Measurements from ENCODE around the gene PKP1. TPM values are rescaled to one million over a fixed set of nuclear protein-coding genes. Genes with fewer than 3 reads are reported as not detected.

Gene PKP1
- polyA plus RNA-seq, 1 donor (not counting 4 experiments of a cell fraction or from before 2014, with no cell fraction given): 169 TPM

GRCh38 chr1:201250326-201251011 lies 32.8 kb upstream of the PKP1 start:
- no peaks in the 10 kb centered on the region for H3K27me3 ChIP-seq (ENCODE audit: control insufficient read depth, extremely low read depth, insufficient read depth, low read length)
- no peaks in the 10 kb centered on the region for H3K4me1 ChIP-seq (ENCODE audit: control insufficient read depth, extremely low read depth, insufficient read depth, low read length)
- no peaks in the 10 kb centered on the region for H3K9me1 ChIP-seq (ENCODE audit: control insufficient read depth, extremely low read depth, insufficient read depth, low read length)
- H3K79me2 ChIP-seq (ENCODE audit: control insufficient read depth, insufficient read depth, low read length): no peaks in the 10 kb centered on the region
- H3K9me3 ChIP-seq (ENCODE audit: control insufficient read depth, low read depth, low read length): no peaks in the 10 kb centered on the region
- H2AFZ ChIP-seq (ENCODE audit: control insufficient read depth, low read length): no peak overlapping the region
- no peak overlapping the region for H3K27ac ChIP-seq (ENCODE audit: control insufficient read depth, insufficient read depth, low read length)
- H3K4me2 ChIP-seq (ENCODE audit: control insufficient read depth, extremely low read depth, insufficient read depth, low read depth, low read length): no peak overlapping the region
- no peak overlapping the region for H3K9ac ChIP-seq (ENCODE audit: control insufficient read depth, extremely low read depth, insufficient read depth, low read length)
- no peak for FAIRE-seq
- no peak for DNase-seq (ENCODE audit: low read depth, low spot score)
- no peaks in the 10 kb centered on the region for H4K20me1 ChIP-seq (ENCODE audit: control insufficient read depth, extremely low read depth, insufficient read depth, low read length)
- dilution Hi-C loops (cut with MboI; ENCODE audit: extremely low pct_ligation_motif_present, low sequenced_read_pairs): no loop called here
- no peaks in the 10 kb centered on the region for H3K36me3 ChIP-seq (ENCODE audit: control insufficient read depth in 2 of 2, extremely low read depth in 1 of 2, insufficient read depth in 2 of 2, low read length in 2 of 2)
- no peak for TF ChIP-seq EZH2 (IDR thresholded peaks at IDR 0.05; ENCODE audit: low read length)
- TF ChIP-seq CTCF (optimal IDR thresholded peaks at IDR 0.05 in 1 of 3, IDR thresholded peaks at IDR 0.05 in 1 of 3, conservative IDR thresholded peaks at IDR 0.05 in 1 of 3; ENCODE audit: extremely low read depth in 1 of 3, insufficient read depth in 2 of 3, low read length in 3 of 3): no peak
- no peak overlapping the region for H3K4me3 ChIP-seq (ENCODE audit: control insufficient read depth in 2 of 3, extremely low read depth in 1 of 3, insufficient read depth in 2 of 3, low read depth in 1 of 3, low read length in 3 of 3)

GRCh38 chr1:201251411-201251810 lies 31.9 kb upstream of the PKP1 start:
- H3K4me3 ChIP-seq (ENCODE audit: control insufficient read depth in 2 of 3, extremely low read depth in 1 of 3, insufficient read depth in 2 of 3, low read depth in 1 of 3, low read length in 3 of 3): no peak overlapping the region
- FAIRE-seq (no peak), DNase-seq (ENCODE audit: low read depth, low spot score) (no peak)
- H4K20me1 ChIP-seq (ENCODE audit: control insufficient read depth, extremely low read depth, insufficient read depth, low read length): no peaks in the 10 kb centered on the region
- no peak overlapping the region for H3K27ac ChIP-seq (ENCODE audit: control insufficient read depth, insufficient read depth, low read length)
- no peaks in the 10 kb centered on the region for H3K36me3 ChIP-seq (ENCODE audit: control insufficient read depth in 2 of 2, extremely low read depth in 1 of 2, insufficient read depth in 2 of 2, low read length in 2 of 2)
- no peaks in the 10 kb centered on the region for H3K9me1 ChIP-seq (ENCODE audit: control insufficient read depth, extremely low read depth, insufficient read depth, low read length)
- dilution Hi-C loops (cut with MboI; ENCODE audit: extremely low pct_ligation_motif_present, low sequenced_read_pairs): no loop called here
- no peak overlapping the region for H2AFZ ChIP-seq (ENCODE audit: control insufficient read depth, low read length)
- H3K27me3 ChIP-seq (ENCODE audit: control insufficient read depth, extremely low read depth, insufficient read depth, low read length): no peaks in the 10 kb centered on the region
- H3K4me1 ChIP-seq (ENCODE audit: control insufficient read depth, extremely low read depth, insufficient read depth, low read length): no peaks in the 10 kb centered on the region
- no peaks in the 10 kb centered on the region for H3K9me3 ChIP-seq (ENCODE audit: control insufficient read depth, low read depth, low read length)
- TF ChIP-seq CTCF (optimal IDR thresholded peaks at IDR 0.05 in 1 of 3, IDR thresholded peaks at IDR 0.05 in 1 of 3, conservative IDR thresholded peaks at IDR 0.05 in 1 of 3; ENCODE audit: extremely low read depth in 1 of 3, insufficient read depth in 2 of 3, low read length in 3 of 3) (no peak), EZH2 (IDR thresholded peaks at IDR 0.05; ENCODE audit: low read length) (no peak)
- H3K4me2 ChIP-seq (ENCODE audit: control insufficient read depth, extremely low read depth, insufficient read depth, low read depth, low read length): no peak overlapping the region
- no peak overlapping the region for H3K9ac ChIP-seq (ENCODE audit: control insufficient read depth, extremely low read depth, insufficient read depth, low read length)
- no peaks in the 10 kb centered on the region for H3K79me2 ChIP-seq (ENCODE audit: control insufficient read depth, insufficient read depth, low read length)
